AG04449 (cell line): Measurements from ENCODE around the gene TRPV3.

Experiments used
- CTCF ChIA-PET: fragments of 350-600 bp; formaldehyde crosslinking; extraction: SDS; loops from one replicate; lab custom pipeline; 2021; ENCODE audit warnings: antibody characterized with exemption; lab: Yijun Ruan, JAX
- POLR2A ChIA-PET: fragments of 400-600, 350-600 bp; formaldehyde crosslinking; extraction: SDS; loops from one replicate; lab custom pipeline; 2020; ENCODE audit warnings: antibody characterized with exemption, inconsistent platforms; lab: Yijun Ruan, JAX
- DNase-seq: peaks from one replicate; pipeline ENCODE4 v3.0.0-alpha.2; 2010; ENCODE audit warnings: low read depth, low spot score
- H3K4me3 ChIP-seq: 2 replicates; pipeline ENCODE4 v1.5.1; 2011; ENCODE audit warnings: low read depth, mild to moderate bottlenecking, control low read depth, low read length
- TF ChIP-seq, protein P1 (sequence below): IDR thresholded peaks from one replicate; pipeline ENCODE4 v1.5.1; 2011; ENCODE audit warnings: mild to moderate bottlenecking, moderate library complexity, low read length, control low read depth, inconsistent platforms; ENCODE audit not compliant: insufficient read depth; ENCODE audit errors: missing control alignments

TRPV3 gene

GRCh38 chr17:3485481-3486068 lies 72.0 kb downstream of the TRPV3 start:
- ChIA-PET CTCF (no interaction called here), POLR2A (no interaction called here)
- no peak for DNase-seq
- no peak overlapping the region for H3K4me3 ChIP-seq
- TF ChIP-seq, protein P1, sequence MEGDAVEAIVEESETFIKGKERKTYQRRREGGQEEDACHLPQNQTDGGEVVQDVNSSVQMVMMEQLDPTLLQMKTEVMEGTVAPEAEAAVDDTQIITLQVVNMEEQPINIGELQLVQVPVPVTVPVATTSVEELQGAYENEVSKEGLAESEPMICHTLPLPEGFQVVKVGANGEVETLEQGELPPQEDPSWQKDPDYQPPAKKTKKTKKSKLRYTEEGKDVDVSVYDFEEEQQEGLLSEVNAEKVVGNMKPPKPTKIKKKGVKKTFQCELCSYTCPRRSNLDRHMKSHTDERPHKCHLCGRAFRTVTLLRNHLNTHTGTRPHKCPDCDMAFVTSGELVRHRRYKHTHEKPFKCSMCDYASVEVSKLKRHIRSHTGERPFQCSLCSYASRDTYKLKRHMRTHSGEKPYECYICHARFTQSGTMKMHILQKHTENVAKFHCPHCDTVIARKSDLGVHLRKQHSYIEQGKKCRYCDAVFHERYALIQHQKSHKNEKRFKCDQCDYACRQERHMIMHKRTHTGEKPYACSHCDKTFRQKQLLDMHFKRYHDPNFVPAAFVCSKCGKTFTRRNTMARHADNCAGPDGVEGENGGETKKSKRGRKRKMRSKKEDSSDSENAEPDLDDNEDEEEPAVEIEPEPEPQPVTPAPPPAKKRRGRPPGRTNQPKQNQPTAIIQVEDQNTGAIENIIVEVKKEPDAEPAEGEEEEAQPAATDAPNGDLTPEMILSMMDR = no peak

DNA sequence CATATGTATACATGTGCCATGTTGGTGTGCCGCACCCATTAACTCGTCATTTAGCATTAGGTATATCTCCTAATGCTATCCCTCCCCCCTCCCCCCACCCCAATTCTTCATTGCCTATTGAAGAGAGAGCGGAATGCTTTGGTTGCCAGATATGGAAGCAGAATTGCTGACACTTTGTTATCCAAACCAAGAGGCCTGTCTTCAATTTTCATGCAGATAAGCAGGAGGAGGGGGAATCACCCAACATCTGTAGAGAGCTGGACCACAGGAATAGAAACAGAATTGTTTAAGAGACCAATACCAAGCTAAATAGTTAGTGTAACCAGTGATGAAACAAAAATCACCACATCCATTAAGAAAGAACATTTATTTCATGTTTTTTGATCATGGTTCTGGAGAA lies 74.8 kb downstream of the TRPV3 start:
- CTCF ChIA-PET = no interaction called here

DNA sequence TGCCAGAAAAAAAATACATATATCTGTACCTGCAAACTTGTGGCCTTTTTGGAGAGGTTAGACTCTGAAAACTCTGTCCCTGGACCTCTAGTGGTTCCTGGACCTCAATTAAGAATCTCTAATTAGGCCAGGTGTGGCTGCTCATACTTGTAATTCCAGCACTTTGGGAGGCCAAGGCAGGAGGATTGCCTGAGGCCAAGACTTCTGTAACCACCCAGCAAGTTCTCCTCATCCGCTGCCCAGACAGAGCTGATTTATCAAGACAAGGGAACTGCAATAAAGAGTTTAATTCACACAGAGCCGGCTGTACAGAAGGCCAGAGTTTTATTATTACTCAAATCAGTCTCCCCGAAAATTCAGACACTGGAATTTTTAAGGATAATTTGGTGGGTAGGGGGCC lies 77.6 kb downstream of the TRPV3 start:
- H3K4me3 ChIP-seq = no peak overlapping the region
- TF ChIP-seq, protein P1 = no peak
- ChIA-PET CTCF (no interaction called here), POLR2A (no interaction called here)
- DNase-seq = no peak

More for the DNA sequence above, 74.8 kb downstream of the TRPV3 start:
- POLR2A ChIA-PET = no interaction called here
- DNase-seq = no peak
- TF ChIP-seq, protein P1 = no peak
- H3K4me3 ChIP-seq = no peak overlapping the region

DNA sequence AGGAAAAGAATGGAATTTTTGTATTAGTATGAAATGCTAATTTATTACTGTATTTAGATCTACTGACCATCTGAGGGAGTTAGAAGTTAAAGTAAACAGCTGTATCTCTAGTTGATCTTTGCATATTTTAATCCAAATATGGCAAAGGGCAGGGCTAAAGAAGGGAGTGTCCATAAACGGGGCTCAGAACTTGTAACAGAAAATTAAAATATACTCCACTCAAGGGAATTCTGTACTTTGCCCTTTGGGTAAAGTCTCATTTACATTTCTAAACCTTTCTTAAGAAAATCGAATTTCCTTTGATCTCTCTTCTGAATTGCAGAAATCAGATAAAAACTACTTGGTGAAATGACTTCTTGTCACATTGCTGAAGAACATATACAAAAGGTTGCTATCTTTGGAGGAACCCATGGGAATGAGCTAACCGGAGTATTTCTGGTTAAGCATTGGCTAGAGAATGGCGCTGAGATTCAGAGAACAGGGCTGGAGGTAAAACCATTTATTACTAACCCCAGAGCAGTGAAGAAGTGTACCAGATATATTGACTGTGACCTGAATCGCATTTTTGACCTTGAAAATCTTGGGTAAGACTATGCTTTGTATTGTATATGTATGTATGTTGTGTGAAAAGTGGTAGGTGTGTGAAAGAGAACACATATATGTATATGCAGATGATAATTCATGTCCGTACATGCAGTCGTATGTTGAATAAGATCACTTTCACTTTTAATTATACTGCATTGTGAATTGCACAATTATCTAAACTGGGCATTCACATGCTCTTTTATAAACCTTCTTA lies 81.6 kb downstream of the TRPV3 start, which contains the start of gene ASPA:
TSS of gene ASPA (plus strand) at position 186 of the 799 bp plus-strand sequence. CDS start at position 349, 163 bp downstream.
- no peak for DNase-seq
- H3K4me3 ChIP-seq = peak within 1 kb of the TSS; percentile 18; the same call in 1 of the 2 replicates
- ChIA-PET POLR2A (no interaction called here), CTCF (no interaction called here)
- TF ChIP-seq, protein P1 = no peak

DNA sequence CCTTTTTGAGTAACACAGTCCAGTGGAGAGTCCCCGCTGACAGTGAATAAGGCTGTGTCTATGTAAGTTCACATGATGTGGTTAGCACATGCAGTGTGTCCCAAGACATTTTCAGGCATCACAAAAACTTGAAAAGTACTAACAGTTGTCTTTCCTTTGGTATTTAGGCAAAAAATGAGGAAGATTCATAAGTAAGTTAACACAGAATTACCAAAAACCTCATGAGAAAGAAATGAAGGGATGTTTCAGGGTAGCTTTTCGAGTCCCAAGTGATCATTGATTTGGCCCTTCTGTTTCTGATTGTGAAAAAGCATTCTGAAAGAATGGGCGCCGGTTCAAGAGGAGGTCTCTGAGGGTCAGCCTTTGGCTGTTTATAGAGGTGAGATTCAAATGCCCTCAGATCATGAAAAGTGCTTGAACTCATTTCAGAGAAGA lies 82.3 kb downstream of the TRPV3 start:
- H3K4me3 ChIP-seq = no peak overlapping the region
- CTCF ChIA-PET = no interaction called here
- TF ChIP-seq, protein P1 = no peak
- no peak for DNase-seq
- POLR2A ChIA-PET = no interaction called here

DNA sequence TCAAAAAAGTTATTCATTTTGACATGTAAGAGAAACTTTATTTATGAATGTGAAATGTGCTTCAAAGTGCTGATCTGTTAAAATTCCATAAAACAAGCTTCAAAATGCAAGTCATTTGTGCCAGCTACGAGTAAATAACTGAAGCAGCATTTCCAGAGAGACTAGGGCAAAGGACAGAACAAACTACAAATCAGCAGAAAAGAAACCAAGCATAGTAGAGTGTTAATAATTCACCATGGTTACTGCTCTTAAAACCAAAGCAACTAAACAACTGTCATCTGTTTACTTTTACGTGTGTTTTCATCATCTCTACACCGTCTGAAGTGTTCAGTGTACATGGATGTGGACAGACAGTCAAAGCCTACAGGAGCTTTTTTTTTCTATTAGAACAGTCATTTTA lies 83.4 kb downstream of the TRPV3 start:
- ChIA-PET POLR2A (no interaction called here), CTCF (no interaction called here)
- no peak overlapping the region for H3K4me3 ChIP-seq
- DNase-seq = no peak
- TF ChIP-seq, protein P1 = no peak
